Measurements from ENCODE around the gene ADCY1.

The ADCY1 gene

GRCh38 chr7:45689011-45689796 is 115.0 kb downstream of the ADCY1 start:
- Mint-ChIP-seq H3K4me1 (ENCODE audit: low read depth) (no peaks in the 10 kb centered on the region), H3K9me3 (ENCODE audit: low read depth) (no peaks in the 10 kb centered on the region), H3K36me3 (no peaks in the 10 kb centered on the region), H3K27ac (no peak overlapping the region), H3K27me3 (no peaks in the 10 kb centered on the region), H3K4me3 (no peak overlapping the region)

DNA sequence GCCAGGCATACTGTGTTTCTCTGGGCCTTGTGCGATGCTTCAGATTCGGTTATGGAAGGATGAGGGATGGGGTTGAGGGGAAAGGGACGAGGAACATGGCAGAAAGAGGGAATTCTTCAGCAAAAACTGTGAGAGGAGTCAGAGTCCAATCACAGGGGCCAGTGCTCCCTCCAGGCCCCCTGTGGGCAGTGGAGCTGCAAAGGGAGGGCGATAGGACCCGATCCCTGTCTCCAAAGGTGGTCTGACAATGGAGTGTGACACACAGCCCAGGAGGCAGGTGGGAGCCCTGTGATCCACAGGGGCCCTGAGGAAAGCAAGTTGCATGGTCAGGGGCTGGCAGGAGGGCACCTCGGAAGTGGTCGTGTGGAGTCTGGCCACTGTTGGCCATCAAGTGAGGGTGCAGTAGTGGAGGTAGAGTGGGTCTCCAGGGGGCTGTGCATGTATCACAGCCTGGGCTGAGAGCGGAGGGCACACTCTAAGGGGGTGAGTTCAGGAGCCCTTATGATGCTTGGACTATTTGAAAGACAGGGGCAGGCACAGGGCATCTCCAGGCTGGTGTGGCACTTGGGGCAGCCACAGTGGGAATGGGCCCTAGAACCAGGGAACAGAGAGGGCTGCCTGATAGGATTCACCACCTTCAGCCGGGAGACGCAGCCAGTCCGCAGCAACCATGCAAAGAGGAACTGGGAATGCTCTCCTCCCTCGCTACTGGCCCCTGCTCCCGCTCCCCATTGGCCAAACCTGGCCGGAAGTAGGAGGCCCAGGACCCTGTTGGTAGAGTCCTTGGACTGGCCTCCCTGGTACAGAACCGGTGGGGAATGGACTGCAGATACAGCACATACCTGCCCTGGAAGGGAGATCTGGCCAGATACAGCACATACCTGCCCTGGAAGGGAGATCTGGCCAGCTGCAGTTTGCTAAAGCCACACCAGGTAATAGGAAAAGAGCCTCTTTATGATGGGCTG is 115.9 kb downstream of the ADCY1 start:
- no peak overlapping the region for H3K4me3 Mint-ChIP-seq
- no peaks in the 10 kb centered on the region for H3K27me3 Mint-ChIP-seq
- H3K27ac Mint-ChIP-seq: no peak overlapping the region
- no peaks in the 10 kb centered on the region for H3K36me3 Mint-ChIP-seq
- no peaks in the 10 kb centered on the region for H3K4me1 Mint-ChIP-seq (ENCODE audit: low read depth)
- no peaks in the 10 kb centered on the region for H3K9me3 Mint-ChIP-seq (ENCODE audit: low read depth)

DNA sequence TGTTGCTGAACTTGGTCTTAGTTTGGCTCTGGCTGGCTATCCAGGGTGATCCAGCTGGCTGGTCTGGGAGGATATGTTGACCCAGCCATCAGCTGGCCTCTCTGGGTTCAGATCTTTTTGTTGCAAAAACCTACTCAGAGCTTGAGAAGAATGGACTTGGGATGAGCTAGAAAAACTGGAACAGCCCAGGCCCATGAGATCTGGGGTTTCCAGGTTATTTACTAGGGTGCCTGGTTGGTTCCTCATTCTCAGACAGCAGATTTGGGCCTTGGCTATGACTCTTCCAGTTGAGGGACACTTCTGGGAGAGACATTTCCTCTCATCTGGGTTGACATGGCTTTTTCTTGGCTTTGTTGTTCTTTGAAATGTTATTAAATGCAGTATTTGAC is 116.6 kb downstream of the ADCY1 start:
- no peaks in the 10 kb centered on the region for H3K9me3 Mint-ChIP-seq (ENCODE audit: low read depth)
- H3K4me1 Mint-ChIP-seq (ENCODE audit: low read depth): no peaks in the 10 kb centered on the region
- no peak overlapping the region for H3K4me3 Mint-ChIP-seq
- no peaks in the 10 kb centered on the region for H3K36me3 Mint-ChIP-seq
- H3K27me3 Mint-ChIP-seq: no peaks in the 10 kb centered on the region
- no peak overlapping the region for H3K27ac Mint-ChIP-seq

DNA sequence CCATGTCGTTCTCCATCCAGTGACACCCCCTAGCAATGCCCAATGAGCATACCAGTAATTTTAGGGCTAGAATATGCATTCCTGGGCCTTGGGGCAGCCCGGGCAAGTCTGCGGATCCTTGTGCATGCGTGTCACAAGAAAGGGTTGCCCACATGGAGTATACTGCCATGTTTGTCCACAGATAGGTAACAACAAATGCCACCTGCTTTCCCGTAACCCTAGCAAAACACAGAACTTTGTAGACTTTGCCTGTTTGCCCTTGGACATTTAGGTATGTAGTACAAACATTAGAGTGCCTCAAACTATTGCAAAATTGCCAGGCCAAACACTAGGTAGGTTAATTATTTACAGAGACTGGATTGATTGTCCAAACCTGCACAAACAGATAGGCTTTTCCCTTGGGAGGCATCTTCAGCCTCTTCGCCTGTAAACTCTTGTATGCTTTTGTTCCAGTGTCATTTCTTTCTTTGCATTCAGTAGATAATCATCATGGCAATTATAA is 117.0 kb downstream of the ADCY1 start:
- Mint-ChIP-seq H3K27ac (no peak overlapping the region), H3K27me3 (no peaks in the 10 kb centered on the region), H3K4me3 (no peak overlapping the region), H3K4me1 (ENCODE audit: low read depth) (no peaks in the 10 kb centered on the region), H3K9me3 (ENCODE audit: low read depth) (no peaks in the 10 kb centered on the region), H3K36me3 (no peaks in the 10 kb centered on the region)

- Mint-ChIP-seq H3K4me1 (ENCODE audit: low read depth) (no peaks in the 10 kb centered on the region), H3K27ac (no peak overlapping the region), H3K36me3 (no peaks in the 10 kb centered on the region), H3K27me3 (no peaks in the 10 kb centered on the region), H3K4me3 (no peak overlapping the region), H3K9me3 (ENCODE audit: low read depth) (no peaks in the 10 kb centered on the region)
Observed at GRCh38 chr7:45692031-45692430, 117.9 kb downstream of the ADCY1 start.

DNA sequence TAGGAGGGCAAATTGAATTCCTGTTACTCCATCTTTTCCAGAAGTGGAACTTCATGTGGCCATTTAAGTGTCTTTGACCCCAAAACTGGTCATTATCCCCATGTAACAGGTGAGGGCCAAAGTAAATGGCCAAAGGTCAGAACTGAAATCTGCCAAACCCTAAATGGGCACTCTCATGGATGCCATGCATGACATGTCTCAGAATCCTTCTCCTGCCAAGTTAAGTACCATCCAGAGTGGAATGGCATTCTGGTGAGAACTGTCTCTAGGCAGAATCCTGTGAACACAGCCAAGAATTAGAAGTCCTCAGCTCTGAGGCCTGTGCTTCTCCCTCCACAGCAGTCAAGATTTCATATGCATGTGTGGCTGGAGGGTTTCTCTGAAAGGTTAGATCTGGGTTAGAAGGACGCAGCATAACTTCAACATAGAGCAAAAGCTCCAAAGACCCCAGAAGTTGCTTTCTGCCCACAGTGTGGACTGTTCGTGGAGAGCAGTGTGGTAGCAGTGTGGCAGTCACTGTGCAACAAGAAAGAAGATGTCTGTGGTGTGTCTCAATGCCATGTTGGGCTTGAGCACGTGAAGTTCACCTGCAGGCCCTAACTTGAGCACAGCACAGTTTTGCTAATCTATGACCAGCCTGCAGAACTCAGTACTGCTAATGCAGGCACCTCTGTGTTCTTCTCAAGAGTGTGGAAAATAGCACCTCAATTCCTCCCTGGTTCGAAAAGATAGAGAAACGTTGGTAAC is 121.3 kb downstream of the ADCY1 start:
- H3K27me3 Mint-ChIP-seq: no peaks in the 10 kb centered on the region
- H3K4me1 Mint-ChIP-seq (ENCODE audit: low read depth): no peaks in the 10 kb centered on the region
- H3K4me3 Mint-ChIP-seq: no peak overlapping the region
- H3K9me3 Mint-ChIP-seq (ENCODE audit: low read depth): no peaks in the 10 kb centered on the region
- no peaks in the 10 kb centered on the region for H3K36me3 Mint-ChIP-seq
- no peak overlapping the region for H3K27ac Mint-ChIP-seq

DNA sequence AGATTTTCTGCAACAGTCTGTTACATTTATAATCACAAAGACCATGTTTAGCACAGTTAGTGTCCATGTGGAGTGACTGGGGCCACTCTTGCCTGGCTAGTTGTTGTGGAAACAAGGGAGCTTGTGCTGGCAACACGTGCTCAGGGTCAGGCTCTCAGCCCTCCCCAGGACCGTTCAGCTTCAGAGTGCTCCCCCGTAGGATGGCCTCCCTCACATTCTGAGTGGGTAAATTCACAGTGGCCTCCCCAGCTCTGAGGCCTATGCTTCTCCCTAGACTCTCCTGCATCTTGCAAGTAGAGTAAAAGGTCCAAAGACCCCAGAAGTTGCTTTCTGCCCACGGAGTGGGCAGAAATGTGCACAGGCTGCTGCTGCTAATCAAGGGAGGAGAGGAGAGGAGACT is 122.3 kb downstream of the ADCY1 start:
- H3K9me3 Mint-ChIP-seq (ENCODE audit: low read depth): no peaks in the 10 kb centered on the region
- no peaks in the 10 kb centered on the region for H3K4me1 Mint-ChIP-seq (ENCODE audit: low read depth)

GRCh38 chr7:45697576-45698136 is 123.5 kb downstream of the ADCY1 start:
- Mint-ChIP-seq H3K27ac (no peak overlapping the region), H3K36me3 (no peaks in the 10 kb centered on the region), H3K4me3 (no peak overlapping the region), H3K4me1 (ENCODE audit: low read depth) (no peaks in the 10 kb centered on the region), H3K9me3 (ENCODE audit: low read depth) (no peaks in the 10 kb centered on the region), H3K27me3 (no peaks in the 10 kb centered on the region)

More for the DNA sequence above, 122.3 kb downstream of the ADCY1 start:
- Mint-ChIP-seq H3K36me3 (no peaks in the 10 kb centered on the region), H3K27ac (no peak overlapping the region), H3K4me3 (no peak overlapping the region), H3K27me3 (no peaks in the 10 kb centered on the region)

DNA sequence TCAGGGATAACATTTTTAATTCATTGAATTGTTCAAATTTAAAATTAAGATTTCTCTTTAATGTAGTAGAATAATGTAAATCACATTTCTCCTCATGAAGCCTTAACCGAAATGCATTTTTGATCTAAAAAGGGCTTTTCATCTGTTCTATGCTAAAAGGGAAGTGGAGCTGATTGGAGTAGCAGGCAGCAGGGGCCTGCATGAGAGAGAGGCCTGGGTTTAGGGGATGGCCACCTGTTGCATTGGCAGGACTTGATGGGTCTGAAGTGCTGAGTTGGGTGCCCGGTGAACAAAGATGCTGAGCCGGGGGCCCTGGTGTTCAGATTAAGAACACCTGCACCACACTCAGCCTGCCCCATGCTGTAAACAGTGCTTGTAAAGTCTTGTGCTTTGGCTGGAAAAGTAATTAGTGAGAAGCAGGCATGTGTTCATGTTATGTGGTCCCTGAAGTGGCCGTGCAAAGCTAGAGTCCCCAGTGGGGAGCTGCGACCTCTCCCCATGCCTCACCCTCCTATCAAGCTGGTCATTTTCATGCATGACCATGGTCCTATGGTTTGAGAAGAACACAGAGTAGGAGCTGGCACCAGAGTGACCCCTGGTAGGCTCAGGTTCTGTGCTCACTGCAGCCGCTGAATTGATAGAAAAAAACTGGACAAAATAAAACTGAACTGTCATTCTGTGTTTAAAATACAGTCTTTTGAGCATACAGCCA is 124.3 kb downstream of the ADCY1 start:
- Mint-ChIP-seq H3K27me3 (peaks cover 4% of the 10 kb centered on the region), H3K27ac (no peak overlapping the region), H3K9me3 (ENCODE audit: low read depth) (no peaks in the 10 kb centered on the region), H3K4me1 (ENCODE audit: low read depth) (no peaks in the 10 kb centered on the region), H3K36me3 (no peaks in the 10 kb centered on the region), H3K4me3 (no peak overlapping the region)

GRCh38 chr7:45699015-45699309 is 124.8 kb downstream of the ADCY1 start:
- no peaks in the 10 kb centered on the region for H3K36me3 Mint-ChIP-seq
- H3K9me3 Mint-ChIP-seq (ENCODE audit: low read depth): no peaks in the 10 kb centered on the region
- no peak overlapping the region for H3K4me3 Mint-ChIP-seq
- no peaks in the 10 kb centered on the region for H3K4me1 Mint-ChIP-seq (ENCODE audit: low read depth)
- H3K27ac Mint-ChIP-seq: no peak overlapping the region
- H3K27me3 Mint-ChIP-seq: peaks cover 5% of the 10 kb centered on the region

- H3K4me1 Mint-ChIP-seq (ENCODE audit: low read depth): no peaks in the 10 kb centered on the region
- H3K4me3 Mint-ChIP-seq: no peak overlapping the region
- H3K36me3 Mint-ChIP-seq: no peaks in the 10 kb centered on the region
- no peaks in the 10 kb centered on the region for H3K9me3 Mint-ChIP-seq (ENCODE audit: low read depth)
- H3K27me3 Mint-ChIP-seq: peaks cover 5% of the 10 kb centered on the region
- no peak overlapping the region for H3K27ac Mint-ChIP-seq
Observed at GRCh38 chr7:45699726-45700390, 125.7 kb downstream of the ADCY1 start.

- H3K36me3 Mint-ChIP-seq: no peaks in the 10 kb centered on the region
- H3K4me1 Mint-ChIP-seq (ENCODE audit: low read depth): no peaks in the 10 kb centered on the region
- peaks cover 5% of the 10 kb centered on the region for H3K27me3 Mint-ChIP-seq
- no peak overlapping the region for H3K27ac Mint-ChIP-seq
- no peak overlapping the region for H3K4me3 Mint-ChIP-seq
- no peaks in the 10 kb centered on the region for H3K9me3 Mint-ChIP-seq (ENCODE audit: low read depth)
Observed at GRCh38 chr7:45700556-45700955, 126.4 kb downstream of the ADCY1 start.

GRCh38 chr7:45701701-45702510 is 127.7 kb downstream of the ADCY1 start:
- peaks cover 5% of the 10 kb centered on the region for H3K27me3 Mint-ChIP-seq

More at GRCh38 chr7:45701701-45702510, 127.7 kb downstream of the ADCY1 start:
- no peak overlapping the region for H3K27ac Mint-ChIP-seq
- H3K36me3 Mint-ChIP-seq: no peaks in the 10 kb centered on the region
- no peaks in the 10 kb centered on the region for H3K9me3 Mint-ChIP-seq (ENCODE audit: low read depth)
- H3K4me3 Mint-ChIP-seq: no peak overlapping the region
- no peaks in the 10 kb centered on the region for H3K4me1 Mint-ChIP-seq (ENCODE audit: low read depth)

All from activated naive CD8-positive, alpha-beta T cell (primary cell).